Liver (tissue), 9 donors: ENCODE results near the gene AFF2. TPM values are rescaled to one million over a fixed set of nuclear protein-coding genes. Genes with fewer than 3 reads are reported as not detected.

Experiments used
- DNase-seq: peaks from one replicate; pipeline ENCODE4 v3.0.0-alpha.2; 2017; ENCODE audit warnings: low spot score
- H3K27ac ChIP-seq, 2 donors: one replicate each; pipeline ENCODE4 v1.7.0; 2013; ENCODE audit warnings: inconsistent platforms in 2 of 2, low read length in 2 of 2, control low read depth in 1 of 2, low read depth in 1 of 2, mild to moderate bottlenecking in 1 of 2
- H3K27me3 ChIP-seq, 4 donors: one replicate each; pipeline versions ENCODE4 v1.6.1 to v1.7.0; 2013; ENCODE audit warnings: low read length in 3 of 4, inconsistent platforms in 1 of 4, mild to moderate bottlenecking in 1 of 4, moderate library complexity in 1 of 4; ENCODE audit not compliant: control insufficient read depth in 4 of 4, insufficient read depth in 4 of 4
- H3K36me3 ChIP-seq, 4 donors: one replicate each; pipeline versions ENCODE4 v1.6.1 to v1.7.0; 2013; ENCODE audit warnings: low read length in 3 of 4, mild to moderate bottlenecking in 3 of 4, low read depth in 1 of 4, moderate library complexity in 1 of 4; ENCODE audit not compliant: control insufficient read depth in 4 of 4, insufficient read depth in 3 of 4
- H3K4me1 ChIP-seq, 4 donors: one replicate each; pipeline versions ENCODE4 v1.6.1 to v1.7.0; 2013; ENCODE audit warnings: low read length in 3 of 4, mild to moderate bottlenecking in 3 of 4, moderate library complexity in 1 of 4; ENCODE audit not compliant: control insufficient read depth in 4 of 4, insufficient read depth in 4 of 4
- H3K4me3 ChIP-seq, 3 donors: one replicate each; pipeline versions ENCODE4 v1.6.1 to v1.7.0; 2013; ENCODE audit warnings: low read length in 3 of 3, control low read depth in 1 of 3, low read depth in 1 of 3, mild to moderate bottlenecking in 1 of 3
- H3K9ac ChIP-seq, 2 donors: one replicate each; pipeline ENCODE4 v1.7.0; 2013; ENCODE audit warnings: low read length in 2 of 2, mild to moderate bottlenecking in 2 of 2, moderate library complexity in 2 of 2, control low read depth in 1 of 2, low read depth in 1 of 2
- H3K9me3 ChIP-seq, 4 donors: one replicate each; pipeline versions ENCODE4 v1.6.1 to v1.7.0; 2013; ENCODE audit warnings: low read length in 3 of 4; ENCODE audit not compliant: control insufficient read depth in 4 of 4
- ATF3 ChIP-seq: IDR thresholded peaks from 2 replicates; pipeline ENCODE4 v1.6.1; 2016; ENCODE audit warnings: antibody characterized with exemption
- CTCF ChIP-seq: fragments of 150-350 bp; IDR thresholded peaks from 2 replicates; pipeline ENCODE4 v1.5.1; 2017; ENCODE audit warnings: improper control_type of control experiment, low read depth, low read length; ENCODE audit not compliant: missing input control
- FOXA1 ChIP-seq: IDR thresholded peaks from 2 replicates; pipeline ENCODE4 v1.6.1; 2016; ENCODE audit warnings: antibody characterized with exemption
- FOXA2 ChIP-seq: IDR thresholded peaks from 2 replicates; pipeline ENCODE4 v1.6.1; 2016; ENCODE audit warnings: antibody characterized with exemption
- GABPA ChIP-seq, 2 donors: IDR thresholded peaks in 1 of 2; conservative IDR thresholded peaks in 1 of 2; 2 replicates each; pipeline ENCODE4 v1.6.1; 2016; ENCODE audit warnings: antibody characterized with exemption in 2 of 2, mild to moderate bottlenecking in 1 of 2, moderate library complexity in 1 of 2
- HNF4A ChIP-seq, 2 donors: conservative IDR thresholded peaks; 2 replicates each; pipeline ENCODE4 v1.6.1; 2016; ENCODE audit warnings: antibody characterized with exemption in 2 of 2, mild to moderate bottlenecking in 2 of 2
- HNF4G ChIP-seq: IDR thresholded peaks from 2 replicates; pipeline ENCODE4 v1.6.1; 2016; ENCODE audit warnings: antibody characterized with exemption
- JUND ChIP-seq, 2 donors: IDR thresholded peaks; 2 replicates each; pipeline ENCODE4 v1.6.1; 2016; ENCODE audit warnings: antibody characterized with exemption in 2 of 2
- MAX ChIP-seq: IDR thresholded peaks from 2 replicates; pipeline ENCODE4 v1.6.1; 2016; ENCODE audit warnings: antibody characterized with exemption
- NR2F2 ChIP-seq: IDR thresholded peaks from 2 replicates; pipeline ENCODE4 v1.6.1; 2016; ENCODE audit warnings: antibody characterized with exemption
- RAD21 ChIP-seq, 2 donors: IDR thresholded peaks; 2 replicates each; pipeline ENCODE4 v1.6.1; 2016; ENCODE audit warnings: antibody characterized with exemption in 2 of 2, mild to moderate bottlenecking in 2 of 2
- REST ChIP-seq: IDR thresholded peaks from 2 replicates; pipeline ENCODE4 v1.6.1; 2016; ENCODE audit warnings: antibody characterized with exemption, mild to moderate bottlenecking
- RXRA ChIP-seq, 2 donors: IDR thresholded peaks; 2 replicates each; pipeline ENCODE4 v1.6.1; 2017 to 2018; ENCODE audit warnings: antibody characterized with exemption in 2 of 2, mild to moderate bottlenecking in 1 of 2
- SP1 ChIP-seq: IDR thresholded peaks from 2 replicates; pipeline ENCODE4 v1.6.1; 2018; ENCODE audit warnings: antibody characterized with exemption, mild to moderate bottlenecking
- TAF1 ChIP-seq: conservative IDR thresholded peaks from 2 replicates; pipeline ENCODE4 v1.6.1; 2016; ENCODE audit warnings: antibody characterized with exemption, mild to moderate bottlenecking
- YY1 ChIP-seq: IDR thresholded peaks from 2 replicates; pipeline ENCODE4 v1.6.1; 2016; ENCODE audit warnings: antibody characterized with exemption, mild to moderate bottlenecking
- ZBTB33 ChIP-seq: IDR thresholded peaks from 2 replicates; pipeline ENCODE4 v1.6.1; 2016; ENCODE audit warnings: antibody characterized with exemption
- WGBS: extraction: QIAGEN DNeasy Blood & Tissue Kit; methylation state at CpG from one replicate; pipeline ENCODE4 v1.1.7; 2013; 5-methylcytosine and 5-hydroxymethylcytosine counted together
- polyA plus RNA-seq, 2 donors: library from polyadenylated mRNA; stranded (reverse) in 1 of 2; unstranded in 1 of 2; fragments of 200-250 nt in 1 of 2; fragments of >200 nt in 1 of 2; fragmentation: Nextera tagmentation in 1 of 2; extraction: Ambion mirVana in 1 of 2; gene quantifications; one replicate each; pipeline versions ENCODE4 v1.2.1 to v1.2.3, GENCODE V29; 2013 to 2015
- total RNA-seq, 2 donors: library from RNA; depleted of rRNA; stranded (reverse); fragments of >200 nt; gene quantifications; one replicate each; pipeline ENCODE4 v1.2.3, GENCODE V29; 2014
- donor health status: healthy.
- donor health status: healthy.
- donor health status: healthy.
- donor health status: healthy.
- donor health status: healthy.

The AFF2 gene
- total and polyA plus RNA-seq, 4 donors: 0.01 to 1.6 (median 0.50) TPM; not detected in 1

- WGBS: 59% methylated on average over 3 of the region's 3 CpGs
- no peak overlapping the region for H3K9ac ChIP-seq
- TF ChIP-seq RAD21 (IDR thresholded peaks at IDR 0.05): no peak
- no peak for TF ChIP-seq ZBTB33
- no peak for TF ChIP-seq REST
- no peak for TF ChIP-seq FOXA2
- TF ChIP-seq RXRA (IDR thresholded peaks at IDR 0.05): no peak
- no peak for TF ChIP-seq HNF4G
- no peak for TF ChIP-seq SP1
- TF ChIP-seq JUND (IDR thresholded peaks at IDR 0.05): no peak
- no peak for TF ChIP-seq GABPA (IDR thresholded peaks at IDR 0.05 in 1 of 2, conservative IDR thresholded peaks at IDR 0.05 in 1 of 2)
- TF ChIP-seq ATF3: no peak
- no peak for TF ChIP-seq CTCF
- no peak for TF ChIP-seq YY1
- no peak for TF ChIP-seq NR2F2
- H3K27ac ChIP-seq: no peak overlapping the region
- no peak overlapping the region for H3K4me3 ChIP-seq
- no peak for DNase-seq
- H3K4me1 ChIP-seq: no peaks in the 10 kb centered on the region
- H3K27me3 ChIP-seq: no peaks in the 10 kb centered on the region
- H3K36me3 ChIP-seq: no peaks in the 10 kb centered on the region
- no peaks in the 10 kb centered on the region for H3K9me3 ChIP-seq
Measured at GRCh38 chrX:149002320-149002719, 501.9 kb downstream of the AFF2 start.

- 53% methylated on average over 5 of the region's 5 CpGs for WGBS
- Histone ChIP-seq H3K36me3 (no peaks in the 10 kb centered on the region), H3K4me3 (no peak overlapping the region)
- no peak for TF ChIP-seq MAX
- no peak for TF ChIP-seq ATF3
- TF ChIP-seq REST: no peak
- no peak for TF ChIP-seq NR2F2
- TF ChIP-seq JUND (IDR thresholded peaks at IDR 0.05): no peak
- TF ChIP-seq HNF4G: no peak
- TF ChIP-seq HNF4A (conservative IDR thresholded peaks at IDR 0.05): no peak
- no peak for TF ChIP-seq YY1
- TF ChIP-seq FOXA1: no peak
- TF ChIP-seq TAF1: no peak
Measured at GRCh38 chrX:149003863-149004660, 503.6 kb downstream of the AFF2 start.

More at GRCh38 chrX:149003863-149004660, 503.6 kb downstream of the AFF2 start:
- no peaks in the 10 kb centered on the region for H3K27me3 ChIP-seq
- H3K27ac ChIP-seq: no peak overlapping the region
- H3K9me3 ChIP-seq: no peaks in the 10 kb centered on the region
- no peaks in the 10 kb centered on the region for H3K4me1 ChIP-seq
- H3K9ac ChIP-seq: no peak overlapping the region
- DNase-seq: no peak
